Fibroblast of skin of left quadriceps (primary cell): ENCODE measurements around the gene APBB2.
A peak's percentile ranks its signal among the peaks of the same experiment; 100 is the strongest.

Source experiments
- DNase-seq, 2 experiments: peaks; one replicate each; pipeline ENCODE4 v3.0.0-alpha.2; 2013; ENCODE audit warnings: low read depth in 2 of 2

Gene APBB2

DNA sequence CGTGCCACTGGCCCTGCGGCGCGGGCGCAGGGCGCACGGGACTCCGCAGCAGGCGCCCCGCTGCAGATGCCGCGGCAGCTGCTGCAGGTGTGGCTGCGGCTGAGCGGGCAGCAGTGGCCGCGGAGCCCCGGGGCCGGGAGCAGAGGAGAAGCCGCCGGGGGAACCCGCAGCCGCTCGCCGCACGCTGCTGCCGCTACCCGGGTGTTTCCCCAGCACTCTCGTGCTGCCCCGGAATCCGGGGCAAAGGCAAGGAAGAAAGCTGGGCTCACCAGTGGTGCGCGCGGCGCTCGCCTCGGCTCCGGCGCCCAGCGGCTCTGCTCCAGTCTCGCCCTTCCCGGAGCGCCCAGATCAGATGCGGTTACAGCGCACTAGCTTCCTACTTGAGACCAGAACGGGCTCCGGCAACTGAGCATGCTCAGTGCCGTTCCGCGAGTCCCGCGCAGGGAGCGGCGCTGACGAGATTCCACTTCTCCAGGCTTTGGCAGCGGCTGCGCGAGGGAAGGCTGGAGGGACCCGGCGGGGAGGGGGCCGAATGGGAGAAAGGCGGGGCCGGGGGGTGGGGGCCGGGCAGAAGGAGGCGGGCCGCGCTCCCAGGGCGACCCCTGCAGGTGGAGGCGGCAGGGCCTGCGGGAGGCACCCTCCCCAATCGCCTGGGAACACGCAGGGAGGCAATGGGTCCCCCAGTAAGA, at the start of gene APBB2:
Gene APBB2 (minus strand): TSS at position 407 of the 689 bp plus-strand sequence. CDS start 181,288 bp downstream, outside the sequence.
- peak; percentile 96 to 97 for DNase-seq

GRCh38 chr4:41262198-41262597, 47.9 kb upstream of the APBB2 start:
- no peak for DNase-seq

GRCh38 chr4:41260116-41260733, 45.9 kb upstream of the APBB2 start:
- DNase-seq, result no peak

DNA sequence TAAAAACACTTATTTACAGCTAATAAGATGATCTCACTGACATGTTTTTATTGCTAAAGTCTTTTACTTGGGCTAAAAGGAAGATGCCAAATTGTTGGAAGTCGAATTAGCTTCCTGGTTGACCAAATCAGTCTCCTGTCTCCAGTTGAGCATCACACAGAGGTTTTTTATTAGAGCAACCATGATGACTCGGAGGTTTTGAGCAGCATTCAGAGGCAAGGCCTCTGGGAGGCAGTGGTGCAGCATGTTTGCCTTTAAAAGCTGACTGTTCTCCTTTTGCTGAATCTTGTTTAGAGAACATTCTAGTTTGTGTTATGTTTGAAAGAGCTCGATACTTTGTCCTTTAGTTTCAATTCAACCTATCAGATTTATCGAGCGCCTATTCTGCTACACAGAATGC, 44.4 kb upstream of the APBB2 start:
- peak; percentile 57 to 63 for DNase-seq

DNA sequence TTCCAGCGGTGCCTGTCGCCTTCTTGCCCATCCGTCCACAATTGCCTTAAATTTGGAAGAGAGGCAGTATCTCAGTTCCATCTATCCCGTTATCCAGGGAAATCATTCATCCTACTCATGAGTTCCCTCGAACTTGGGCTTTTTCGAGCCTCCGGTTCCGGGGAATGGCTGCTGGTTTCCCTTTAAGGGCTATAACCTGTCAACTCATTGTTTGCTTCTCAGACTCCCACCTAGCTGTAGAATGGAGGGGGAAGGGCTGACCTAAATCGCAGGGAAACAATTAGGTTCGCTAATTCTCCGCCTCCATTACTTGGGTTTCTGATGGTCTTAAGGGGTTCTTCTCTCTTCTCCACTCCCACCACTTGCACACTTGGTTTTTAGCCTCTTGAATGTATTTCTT, 43.6 kb upstream of the APBB2 start:
- no peak for DNase-seq

- peak in 1 of 2 experiments; percentile 16 for DNase-seq
These were observed 43.0 kb upstream of the APBB2 start for GRCh38 chr4:41257257-41257901.

DNA sequence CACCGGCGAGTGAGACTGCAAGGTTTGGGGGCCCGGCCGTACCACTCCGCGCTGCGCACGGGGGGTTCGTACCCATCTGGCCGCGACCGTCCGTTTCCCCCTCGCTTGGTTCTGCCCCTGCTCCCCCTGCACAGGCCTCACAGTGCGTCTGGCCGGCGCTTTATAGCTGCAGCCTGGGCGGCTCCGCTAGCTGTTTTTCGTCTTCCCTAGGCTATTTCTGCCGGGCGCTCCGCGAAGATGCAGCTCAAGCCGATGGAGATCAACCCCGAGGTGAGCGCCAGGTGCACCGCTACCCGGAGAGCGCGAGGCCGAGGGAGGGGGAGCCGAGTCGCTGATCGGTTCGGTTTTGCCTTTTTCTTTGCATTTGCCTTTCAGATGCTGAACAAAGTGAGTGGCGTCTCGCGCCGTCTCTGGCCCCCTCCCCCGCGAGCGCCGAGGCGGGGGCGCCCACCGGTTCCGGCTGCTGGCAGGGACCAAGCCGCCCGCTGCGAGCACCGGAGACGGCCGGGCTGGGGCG, 42.5 kb upstream of the APBB2 start, which contains the start of gene UCHL1:
Gene UCHL1 (plus strand): TSS at position 189 of the 517 bp plus-strand sequence. CDS start 49 bp downstream, at position 238.
- peak; percentile 89 to 90 for DNase-seq

DNA sequence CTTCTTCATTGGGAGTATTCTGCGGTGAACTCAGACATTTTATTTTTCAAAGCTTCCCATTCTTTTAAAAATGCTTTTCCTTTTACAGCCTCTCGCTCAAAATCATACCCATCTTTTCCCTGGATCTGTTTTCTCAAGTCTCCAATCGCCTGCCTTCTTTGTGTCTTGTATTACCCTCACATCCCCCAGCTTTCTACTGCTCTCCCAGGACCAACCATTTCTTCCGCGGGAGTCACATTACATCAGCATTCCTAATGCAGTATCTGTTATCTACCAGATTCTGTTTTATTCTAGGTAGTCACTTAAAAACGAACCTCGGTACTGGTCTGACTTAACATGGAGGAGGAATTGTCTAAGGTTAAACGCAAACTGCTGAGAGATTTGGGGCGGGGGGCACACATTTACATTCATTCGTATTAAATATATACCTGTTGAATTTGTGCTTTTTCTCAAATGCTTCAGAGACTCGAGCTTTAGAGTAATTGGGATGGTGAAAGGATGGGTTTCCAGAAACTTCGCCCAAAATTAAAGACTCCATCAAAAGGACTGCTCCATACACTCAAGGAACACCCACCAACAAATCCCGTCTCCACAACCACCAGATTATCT, 41.9 kb upstream of the APBB2 start:
- peak; percentile 44 to 52 for DNase-seq

GRCh38 chr4:41245983-41246382, 31.6 kb upstream of the APBB2 start:
- no peak for DNase-seq

DNA sequence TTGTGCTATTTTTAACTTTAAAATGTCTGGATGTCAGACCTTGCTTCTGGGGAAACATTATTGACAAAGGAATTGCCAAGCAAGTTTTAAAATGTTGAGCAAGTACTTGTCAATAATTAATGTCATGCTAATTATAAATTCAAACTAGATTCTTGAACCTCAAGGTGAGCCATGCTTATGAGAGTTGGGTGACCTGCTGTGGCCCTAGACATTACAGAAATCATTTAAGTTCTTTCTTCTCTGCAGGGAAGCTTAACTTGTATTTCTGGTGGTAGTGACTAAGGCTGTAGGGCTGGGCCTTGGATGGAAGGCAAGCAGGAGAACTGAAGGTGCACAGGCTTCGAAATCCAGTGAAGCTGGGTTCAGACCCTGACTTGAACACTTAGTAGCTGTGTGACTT, 27.6 kb upstream of the APBB2 start:
- DNase-seq, result no peak

- no peak for DNase-seq
These were observed 22.2 kb upstream of the APBB2 start for GRCh38 chr4:41236508-41236907.

- DNase-seq, result no peak
These were observed 21.7 kb upstream of the APBB2 start for GRCh38 chr4:41236032-41236431.

DNA sequence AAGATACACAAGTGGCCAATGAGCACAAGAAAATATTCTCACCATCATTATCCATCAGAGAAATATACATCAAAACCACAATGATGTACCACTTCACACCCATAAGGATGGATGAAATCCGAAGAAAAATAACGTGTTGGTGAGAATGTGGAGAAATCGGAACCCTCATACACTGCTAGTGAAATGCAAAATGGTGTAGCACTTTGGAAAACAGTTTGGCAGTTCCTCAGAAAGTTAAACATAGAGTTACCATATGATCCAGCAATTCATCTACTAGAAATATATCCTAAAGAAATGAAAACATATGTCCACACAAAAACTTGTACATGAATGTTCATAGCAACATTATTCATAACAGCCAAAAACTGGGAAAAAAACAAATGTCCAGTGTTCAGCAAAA, 18.5 kb upstream of the APBB2 start:
- no peak for DNase-seq

DNA sequence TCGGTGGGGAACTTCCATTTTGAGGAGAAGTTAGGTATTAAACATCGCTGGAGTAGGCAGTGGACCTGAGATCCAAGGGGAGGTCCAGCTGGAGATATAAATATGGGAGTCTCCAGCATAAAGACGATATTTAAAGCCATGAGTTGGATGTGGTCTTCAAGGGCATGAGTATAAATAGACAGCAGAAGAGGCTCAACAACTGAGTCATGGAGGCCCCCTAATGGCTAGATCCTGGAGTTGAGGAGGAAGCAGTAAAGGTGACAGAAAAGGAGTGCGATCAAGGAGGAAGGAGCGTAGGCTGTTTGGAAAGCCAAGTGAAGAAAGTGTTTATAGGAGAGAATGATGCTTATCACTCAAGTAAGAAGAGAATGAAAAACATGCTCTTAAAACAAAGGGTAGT, 18.1 kb upstream of the APBB2 start:
- DNase-seq, result no peak

DNA sequence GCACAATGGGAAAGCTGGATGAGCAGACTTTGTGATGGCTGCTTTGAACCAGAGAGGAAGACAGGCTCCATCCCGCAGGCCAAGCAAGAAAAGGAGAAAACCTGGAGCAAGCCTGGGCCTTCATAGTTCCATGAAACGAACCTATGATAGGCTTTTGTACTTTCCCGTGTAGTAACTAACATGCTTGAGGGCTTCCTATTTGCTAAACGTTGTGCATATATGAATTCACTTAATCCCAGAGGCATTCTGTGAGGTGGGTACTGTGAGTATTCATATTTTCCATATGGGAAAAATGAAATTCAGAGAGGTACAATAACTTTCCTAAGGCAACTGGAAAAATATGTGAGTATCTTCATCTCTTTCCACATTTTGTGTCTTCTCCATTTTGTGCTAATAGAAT, 13.6 kb upstream of the APBB2 start:
- no peak for DNase-seq

GRCh38 chr4:41221850-41222645, 7.7 kb upstream of the APBB2 start:
- DNase-seq, result no peak

- DNase-seq, result no peak
These were observed 5.1 kb upstream of the APBB2 start for GRCh38 chr4:41219421-41219950.

- DNase-seq, result no peak
These were observed 4.4 kb upstream of the APBB2 start for GRCh38 chr4:41218703-41219102.

GRCh38 chr4:41217374-41217773, 3.0 kb upstream of the APBB2 start:
- DNase-seq, result no peak

GRCh38 chr4:41217020-41217333, 2.6 kb upstream of the APBB2 start:
- DNase-seq, result no peak

GRCh38 chr4:41216294-41217019, 2.1 kb upstream of the APBB2 start:
- peak; percentile 42 to 50 for DNase-seq
